Testis (tissue), 3 donors: ENCODE data around the gene PLA2G4A. TPM values are rescaled to one million over a fixed set of nuclear protein-coding genes. Genes with fewer than 3 reads are reported as not detected.

Experiments used
- DNase-seq: peaks from one replicate; pipeline ENCODE4 v3.0.0-alpha.2; 2019
- H3K27ac ChIP-seq, 2 donors: fragments of 200-600 bp; sonication (generic); one replicate each; pipeline ENCODE4 v1.5.1; 2019
- H3K27me3 ChIP-seq: fragments of 200-600 bp; sonication (generic); one replicate; pipeline ENCODE4 v1.5.1; 2019
- H3K36me3 ChIP-seq: fragments of 200-600 bp; sonication (generic); one replicate; pipeline ENCODE4 v1.5.1; 2017; ENCODE audit warnings: low read depth; ENCODE audit errors: missing control alignments
- H3K4me1 ChIP-seq: fragments of 200-600 bp; sonication (generic); one replicate; pipeline ENCODE4 v1.5.1; 2019
- H3K4me3 ChIP-seq, 2 donors: fragments of 200-600 bp; sonication (generic); one replicate each; pipeline ENCODE4 v1.5.1; 2017 to 2019
- H3K9me3 ChIP-seq: fragments of 200-600 bp; sonication (generic); one replicate; pipeline ENCODE4 v1.5.1; 2017
- CTCF ChIP-seq, 3 experiments: fragments of 450-650 bp in 2 of 3; fragments of 200-600 bp in 1 of 3; sonication (generic) in 1 of 3; IDR thresholded peaks; one replicate each; pipeline ENCODE4 v1.5.1; 2016 to 2019; ENCODE audit warnings: antibody characterized with exemption in 3 of 3, mild to moderate bottlenecking in 2 of 3, moderate library complexity in 1 of 3
- POLR2A ChIP-seq: fragments of 450-650 bp; IDR thresholded peaks from one replicate; pipeline ENCODE4 v1.6.1; 2017; ENCODE audit warnings: antibody characterized with exemption, mild to moderate bottlenecking, moderate library complexity
- WGBS, 2 donors: methylation state at CpG; one replicate each; pipeline ENCODE4 v1.1.5; 2018; 5-methylcytosine and 5-hydroxymethylcytosine counted together
- intact Hi-C: fragments of 100-400 bp; cut with DNase I; formaldehyde crosslinking; loops from one replicate; pipeline ENCODE4 v1.15.1; 2023; ENCODE audit warnings: low total_unique reads
- polyA plus RNA-seq: library from polyadenylated mRNA; stranded (reverse); fragments of 350-450 nt; fragmentation: Illumina TruSeq; extraction: RNeasy Lipid Tissue Mini Kit (QIAGEN cat#74804); gene quantifications from one replicate; pipeline ENCODE4 v1.2.3, GENCODE V29; 2014; ENCODE audit warnings: low read depth, low replicate concordance; ENCODE audit not compliant: insufficient read depth
- total RNA-seq, 2 donors: library from RNA; depleted of rRNA; stranded (reverse); fragments of >200 nt; gene quantifications; one replicate each; pipeline ENCODE4 v1.2.3, GENCODE V29; 2016

Gene PLA2G4A
- total and polyA plus RNA-seq, 3 donors from 2014 or later, result 4.9 to 6.4 (median 6.4) TPM

- Histone ChIP-seq H3K36me3 (no peaks in the 10 kb centered on the region), H3K27ac (no peak overlapping the region), H3K4me1 (no peaks in the 10 kb centered on the region), H3K27me3 (no peaks in the 10 kb centered on the region), H3K4me3 (no peak overlapping the region), H3K9me3 (no peaks in the 10 kb centered on the region)
- WGBS, 2 donors, result 73 to 92% methylated on average over 3 of the region's 3 CpGs
- TF ChIP-seq CTCF (IDR thresholded peaks at IDR 0.05) (no peak), POLR2A (no peak)
- intact Hi-C loops, result no loop called here
- no peak for DNase-seq
Observed at GRCh38 chr1:186783193-186783592, 45.6 kb upstream of the PLA2G4A start.

- no peaks in the 10 kb centered on the region for H3K4me1 ChIP-seq
- no peak for DNase-seq
- H3K4me3 ChIP-seq, result no peak overlapping the region
- intact Hi-C loops, result no loop called here
- no peaks in the 10 kb centered on the region for H3K36me3 ChIP-seq
- 86 to 89% methylated on average over 2 of the region's 2 CpGs for WGBS, 2 donors
- TF ChIP-seq POLR2A, result no peak
- TF ChIP-seq CTCF (IDR thresholded peaks at IDR 0.05), result no peak
- no peaks in the 10 kb centered on the region for H3K27me3 ChIP-seq
- H3K27ac ChIP-seq, result no peak overlapping the region
- H3K9me3 ChIP-seq, result no peaks in the 10 kb centered on the region
Observed at GRCh38 chr1:186785503-186785902, 43.2 kb upstream of the PLA2G4A start.

- H3K9me3 ChIP-seq, result no peaks in the 10 kb centered on the region
- WGBS, 2 donors, result 88 to 94% methylated on average over 1 of the region's 1 CpG
- no peaks in the 10 kb centered on the region for H3K27me3 ChIP-seq
- intact Hi-C loops, result no loop called here
- no peaks in the 10 kb centered on the region for H3K36me3 ChIP-seq
- H3K4me3 ChIP-seq, result no peak overlapping the region
- DNase-seq, result no peak
- no peaks in the 10 kb centered on the region for H3K4me1 ChIP-seq
- TF ChIP-seq POLR2A (no peak), CTCF (IDR thresholded peaks at IDR 0.05) (no peak)
- H3K27ac ChIP-seq, result no peak overlapping the region
Observed at GRCh38 chr1:186790101-186790500, 38.6 kb upstream of the PLA2G4A start.

GRCh38 chr1:186792870-186793581 lies 35.7 kb upstream of the PLA2G4A start:
- H3K4me3 ChIP-seq, result no peak overlapping the region
- TF ChIP-seq CTCF (IDR thresholded peaks at IDR 0.05) (no peak), POLR2A (no peak)
- no peaks in the 10 kb centered on the region for H3K9me3 ChIP-seq
- H3K27me3 ChIP-seq, result no peaks in the 10 kb centered on the region
- H3K27ac ChIP-seq, result no peak overlapping the region
- intact Hi-C loops, result no loop called here
- no peaks in the 10 kb centered on the region for H3K4me1 ChIP-seq
- H3K36me3 ChIP-seq, result no peaks in the 10 kb centered on the region
- no peak for DNase-seq
- 86 to 91% methylated on average over 7 of the region's 7 CpGs for WGBS, 2 donors

GRCh38 chr1:186793582-186793927 lies 35.2 kb upstream of the PLA2G4A start:
- H3K4me1 ChIP-seq, result no peaks in the 10 kb centered on the region
- H3K4me3 ChIP-seq, result no peak overlapping the region
- H3K36me3 ChIP-seq, result no peaks in the 10 kb centered on the region
- H3K27ac ChIP-seq, result no peak overlapping the region
- TF ChIP-seq CTCF (IDR thresholded peaks at IDR 0.05), result no peak
- TF ChIP-seq POLR2A, result no peak
- H3K9me3 ChIP-seq, result no peaks in the 10 kb centered on the region
- H3K27me3 ChIP-seq, result no peaks in the 10 kb centered on the region
- no peak for DNase-seq
- WGBS, 2 donors, result 78 to 81% methylated on average over 1 of the region's 1 CpG
- intact Hi-C loops, result no loop called here
